Measurements from ENCODE around the gene EFCC1. TPM values are rescaled to one million over a fixed set of nuclear protein-coding genes. Genes with fewer than 3 reads are reported as not detected.
"Not testable (repeated sequence)": the region's sequence is repeated elsewhere in the genome, so short reads cannot be mapped to it uniquely, and the experiment has no call there.

EFCC1 gene
- total and polyA plus RNA-seq, 2 experiments from 2014 or later, result 0.07 TPM; not detected in 1

GRCh38 chr3:129084501-129084900 is 83.4 kb downstream of the EFCC1 start:
- Histone ChIP-seq H3K4me1 (ENCODE audit: low read depth) (no peaks in the 10 kb centered on the region), H3K36me3 (no peaks in the 10 kb centered on the region), H3K27ac (no peak overlapping the region), H3K4me3 (no peak overlapping the region), H3K9me3 (ENCODE audit: low read depth) (no peaks in the 10 kb centered on the region), H3K27me3 (no peaks in the 10 kb centered on the region)
- TF ChIP-seq, protein P1, sequence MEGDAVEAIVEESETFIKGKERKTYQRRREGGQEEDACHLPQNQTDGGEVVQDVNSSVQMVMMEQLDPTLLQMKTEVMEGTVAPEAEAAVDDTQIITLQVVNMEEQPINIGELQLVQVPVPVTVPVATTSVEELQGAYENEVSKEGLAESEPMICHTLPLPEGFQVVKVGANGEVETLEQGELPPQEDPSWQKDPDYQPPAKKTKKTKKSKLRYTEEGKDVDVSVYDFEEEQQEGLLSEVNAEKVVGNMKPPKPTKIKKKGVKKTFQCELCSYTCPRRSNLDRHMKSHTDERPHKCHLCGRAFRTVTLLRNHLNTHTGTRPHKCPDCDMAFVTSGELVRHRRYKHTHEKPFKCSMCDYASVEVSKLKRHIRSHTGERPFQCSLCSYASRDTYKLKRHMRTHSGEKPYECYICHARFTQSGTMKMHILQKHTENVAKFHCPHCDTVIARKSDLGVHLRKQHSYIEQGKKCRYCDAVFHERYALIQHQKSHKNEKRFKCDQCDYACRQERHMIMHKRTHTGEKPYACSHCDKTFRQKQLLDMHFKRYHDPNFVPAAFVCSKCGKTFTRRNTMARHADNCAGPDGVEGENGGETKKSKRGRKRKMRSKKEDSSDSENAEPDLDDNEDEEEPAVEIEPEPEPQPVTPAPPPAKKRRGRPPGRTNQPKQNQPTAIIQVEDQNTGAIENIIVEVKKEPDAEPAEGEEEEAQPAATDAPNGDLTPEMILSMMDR (IDR thresholded peaks at IDR 0.05; ENCODE audit: low read depth, low read length), result no peak
- no peak for DNase-seq (ENCODE audit: low read depth in 1 of 2, low spot score in 1 of 2)

GRCh38 chr3:129085165-129085715 is 84.1 kb downstream of the EFCC1 start:
- no peak for DNase-seq (ENCODE audit: low read depth in 1 of 2, low spot score in 1 of 2)
- Histone ChIP-seq H3K9me3 (ENCODE audit: low read depth) (no peaks in the 10 kb centered on the region), H3K36me3 (no peaks in the 10 kb centered on the region), H3K4me1 (ENCODE audit: low read depth) (no peaks in the 10 kb centered on the region), H3K27me3 (no peaks in the 10 kb centered on the region), H3K27ac (no peak overlapping the region), H3K4me3 (no peak overlapping the region)
- TF ChIP-seq, protein P1 (IDR thresholded peaks at IDR 0.05; ENCODE audit: low read depth, low read length), result no peak

- Histone ChIP-seq H3K27me3 (no peaks in the 10 kb centered on the region), H3K4me3 (no peak overlapping the region), H3K4me1 (ENCODE audit: low read depth) (no peaks in the 10 kb centered on the region), H3K27ac (no peak overlapping the region), H3K36me3 (no peaks in the 10 kb centered on the region), H3K9me3 (ENCODE audit: low read depth) (no peaks in the 10 kb centered on the region)
- no peak for DNase-seq (ENCODE audit: low read depth in 1 of 2, low spot score in 1 of 2)
- TF ChIP-seq, protein P1 (IDR thresholded peaks at IDR 0.05; ENCODE audit: low read depth, low read length), result no peak
Measured at GRCh38 chr3:129085818-129086217, 84.7 kb downstream of the EFCC1 start.

- peaks cover 5% of the 10 kb centered on the region for H3K36me3 ChIP-seq
- DNase-seq (ENCODE audit: low read depth in 1 of 2, low spot score in 1 of 2), result peak in 1 of 2 donors; percentile 21
- TF ChIP-seq, protein P1 (IDR thresholded peaks at IDR 0.05; ENCODE audit: low read depth, low read length), result no peak
- no peaks in the 10 kb centered on the region for H3K27me3 ChIP-seq
- no peak overlapping the region for H3K27ac ChIP-seq
- no peaks in the 10 kb centered on the region for H3K4me1 ChIP-seq (ENCODE audit: low read depth)
- H3K9me3 ChIP-seq (ENCODE audit: low read depth), result no peaks in the 10 kb centered on the region
- H3K4me3 ChIP-seq, result no peak overlapping the region
Measured at GRCh38 chr3:129087138-129087702, 86.1 kb downstream of the EFCC1 start.

DNA sequence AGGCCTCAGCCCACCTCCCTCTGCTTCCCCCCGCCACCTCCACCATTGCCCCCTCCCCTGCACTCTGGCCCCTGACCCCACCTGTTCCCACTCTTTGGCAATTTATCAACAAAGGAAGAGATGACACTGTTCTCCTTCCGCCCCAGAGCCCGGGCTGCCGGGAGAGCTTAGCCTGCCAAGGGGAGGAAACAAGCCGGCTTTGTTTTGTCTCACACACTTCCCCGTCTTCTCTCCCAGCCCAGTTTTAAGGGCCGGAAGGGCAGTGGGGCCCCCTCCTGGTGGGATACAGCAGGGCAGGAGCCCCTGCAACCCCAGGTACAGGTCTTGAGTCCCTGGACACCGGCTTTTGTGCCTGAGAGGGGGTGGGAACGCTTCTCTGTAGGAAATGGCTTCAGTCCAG is 86.8 kb downstream of the EFCC1 start:
- not testable (repeated sequence) for H3K4me1 ChIP-seq (ENCODE audit: low read depth); H3K9me3 ChIP-seq (ENCODE audit: low read depth); H3K36me3 ChIP-seq; H3K27me3 ChIP-seq; H3K27ac ChIP-seq; H3K4me3 ChIP-seq
- DNase-seq (ENCODE audit: low read depth in 1 of 2, low spot score in 1 of 2), result peak; percentile 32 to 71

GRCh38 chr3:129088312-129088711 is 87.2 kb downstream of the EFCC1 start:
- not testable (repeated sequence) for H3K27ac ChIP-seq; H3K27me3 ChIP-seq; H3K36me3 ChIP-seq; H3K4me1 ChIP-seq (ENCODE audit: low read depth); DNase-seq (ENCODE audit: low read depth in 1 of 2, low spot score in 1 of 2); H3K4me3 ChIP-seq; H3K9me3 ChIP-seq (ENCODE audit: low read depth)

Other genes with a start within 250 kb of the EFCC1 start
- gene ACAD9, start 121.7 kb upstream of the EFCC1 start, total RNA-seq, result 38.3 and 61.2 TPM in 2 replicates
- 44.5 and 47.7 TPM in 2 replicates for gene ACAD9, start 121.7 kb upstream of the EFCC1 start, polyA plus RNA-seq
- gene CFAP92, start 7.2 kb upstream of the EFCC1 start, total RNA-seq, result 0.53 and 0.60 TPM in 2 replicates
- gene CFAP92, start 7.2 kb upstream of the EFCC1 start, polyA plus RNA-seq, result 0.57 and 0.95 TPM in 2 replicates
- not detected in 2 replicates for gene GP9, start 59.5 kb downstream of the EFCC1 start, total RNA-seq
- gene GP9, start 59.5 kb downstream of the EFCC1 start, polyA plus RNA-seq, result not detected in 2 replicates
- 8.5 and 14.3 TPM in 2 replicates for gene RAB43, start 120.5 kb downstream of the EFCC1 start, total RNA-seq
- gene RAB43, start 120.5 kb downstream of the EFCC1 start, polyA plus RNA-seq, result 11.1 and 11.4 TPM in 2 replicates
- 17.5 and 20.1 TPM in 2 replicates for gene ISY1, start 159.8 kb downstream of the EFCC1 start, total RNA-seq
- 44.7 and 51.9 TPM in 2 replicates for gene ISY1, start 159.8 kb downstream of the EFCC1 start, polyA plus RNA-seq
- gene CNBP, start 182.6 kb downstream of the EFCC1 start, total RNA-seq, result 285 and 377 TPM in 2 replicates
- gene CNBP, start 182.6 kb downstream of the EFCC1 start, polyA plus RNA-seq, result 448 and 619 TPM in 2 replicates
- gene COPG1, start 248.3 kb downstream of the EFCC1 start, total RNA-seq, result 114 and 137 TPM in 2 replicates
- gene COPG1, start 248.3 kb downstream of the EFCC1 start, polyA plus RNA-seq, result 128 and 154 TPM in 2 replicates

All from cardiac muscle cell (in vitro differentiated cells and primary cell).